GM21737 (cell line): ENCODE measurements around the gene ZFP36L2.

Experiments used
- ATAC-seq: cut with Tn5 transposase; IDR thresholded peaks from one replicate; pipeline ENCODE4 v1.9.1; 2021; ENCODE audit warnings: mild to moderate bottlenecking, moderate library complexity; ENCODE audit not compliant: unreplicated experiment

The ZFP36L2 gene

DNA sequence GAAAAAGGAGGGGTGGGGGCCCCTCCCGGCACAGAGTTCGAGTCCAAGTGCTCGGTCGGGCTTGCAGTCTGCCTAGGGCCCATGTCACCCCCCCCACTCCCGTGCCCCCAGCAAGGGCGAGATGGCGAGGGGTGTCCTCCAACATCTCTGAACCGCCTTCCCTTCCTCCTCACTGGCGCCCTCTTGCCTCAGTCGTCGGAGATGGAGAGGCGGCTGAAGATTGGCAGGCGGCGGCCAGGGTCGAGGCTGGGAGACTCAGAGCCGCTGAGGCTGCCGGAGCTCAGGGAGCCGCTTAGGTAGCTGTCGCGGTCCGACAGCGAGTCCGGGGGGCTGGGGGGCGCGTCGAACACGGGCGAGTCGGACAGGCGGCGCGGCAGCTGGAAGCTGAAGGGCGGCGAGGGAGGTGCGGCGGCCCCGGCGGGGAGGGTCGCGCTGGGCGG is 2.3 kb downstream of the ZFP36L2 start:
- ATAC-seq, result no peak

DNA sequence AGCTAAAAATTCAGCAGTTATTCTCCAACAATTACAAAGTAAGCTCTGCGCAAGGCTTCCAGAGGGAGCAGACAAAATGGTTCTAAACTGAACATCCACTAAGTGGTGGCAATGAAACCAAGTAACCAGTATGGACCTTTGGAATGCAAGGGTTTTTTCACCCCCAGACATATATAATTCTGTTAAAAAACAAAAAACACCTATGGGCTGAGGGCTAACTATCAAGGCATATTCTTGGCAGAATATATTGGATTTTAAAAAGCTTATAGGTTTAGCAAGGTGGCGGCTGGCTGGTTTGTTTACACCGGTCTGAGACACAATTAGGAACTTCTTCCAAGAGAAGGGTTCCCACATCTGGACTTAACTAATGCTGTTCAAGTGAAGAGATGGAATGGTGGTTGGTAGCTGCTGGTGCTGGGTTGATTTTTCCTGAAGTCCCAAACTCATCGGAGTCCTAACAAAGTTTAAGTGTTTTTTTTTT is 2.8 kb downstream of the ZFP36L2 start:
- ATAC-seq, result no peak

DNA sequence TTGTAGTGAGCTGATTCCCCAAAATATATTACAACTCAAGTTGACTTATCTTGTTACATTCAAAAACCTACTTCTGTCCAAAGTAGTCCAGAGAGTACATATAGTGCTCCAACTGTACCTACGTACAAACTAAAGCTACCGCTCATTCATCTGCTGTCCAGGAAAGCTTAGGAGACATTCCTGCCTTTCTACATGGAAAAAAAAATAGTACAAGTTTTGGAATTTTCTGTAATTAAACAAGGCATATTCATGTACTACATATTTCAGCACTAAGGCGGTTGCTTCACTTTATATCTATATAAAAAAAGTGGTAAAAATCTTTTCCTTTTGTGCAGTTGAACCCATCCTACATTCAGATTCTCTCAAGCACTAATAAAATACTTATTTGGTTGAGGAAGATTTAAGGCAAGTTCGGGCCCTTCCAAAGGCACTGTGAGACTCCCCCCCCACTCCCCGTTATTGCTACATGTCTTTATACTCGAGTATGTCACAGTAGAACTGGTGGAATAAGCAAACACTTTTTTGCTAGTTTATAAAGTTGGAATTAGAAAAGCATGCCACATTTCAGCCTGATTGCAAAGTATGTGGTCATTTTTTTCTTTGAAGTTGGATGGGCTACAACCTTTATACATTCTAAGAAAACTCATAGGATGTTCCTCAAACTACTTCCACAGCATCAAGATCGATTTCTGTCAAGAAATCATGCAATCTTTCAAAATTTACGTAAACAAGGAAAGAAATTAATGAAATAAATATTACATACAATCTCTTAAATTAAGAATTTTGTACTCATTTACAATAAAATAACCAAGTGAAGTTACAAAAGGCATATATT is 3.7 kb downstream of the ZFP36L2 start:
- no peak for ATAC-seq

DNA sequence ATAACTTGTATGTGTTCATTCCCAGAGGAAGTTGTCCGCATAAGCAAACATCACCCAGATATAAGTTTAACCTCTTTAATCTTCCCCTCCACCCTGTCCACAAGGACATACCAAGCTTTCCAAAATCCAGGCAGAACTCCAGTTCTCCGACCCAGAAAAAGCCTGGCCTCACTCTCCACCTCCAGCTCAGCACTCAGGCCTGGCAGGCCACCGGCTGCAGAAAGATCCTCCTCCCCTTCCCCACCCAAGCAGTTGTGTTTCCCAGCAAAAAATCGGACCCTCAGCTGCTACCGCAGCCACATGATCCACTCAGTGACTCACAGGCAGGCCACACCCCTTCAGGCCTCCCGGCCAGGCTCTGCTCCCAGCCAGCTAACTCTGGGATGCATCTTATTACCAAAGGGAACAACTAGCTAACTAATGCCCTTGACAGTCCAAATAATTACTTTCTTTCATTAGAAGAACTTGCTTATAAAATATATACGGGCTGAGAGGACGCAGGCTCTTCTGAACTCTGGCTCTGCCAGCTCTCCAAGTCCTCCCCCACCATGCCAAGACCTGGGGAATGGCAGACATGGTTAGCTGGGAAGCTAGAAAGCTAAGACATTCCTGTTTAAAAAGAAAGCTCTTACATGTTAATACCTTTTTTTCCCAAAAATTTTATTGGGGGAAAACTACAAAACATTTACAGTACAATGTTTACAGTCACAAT is 4.5 kb downstream of the ZFP36L2 start:
- no peak for ATAC-seq

DNA sequence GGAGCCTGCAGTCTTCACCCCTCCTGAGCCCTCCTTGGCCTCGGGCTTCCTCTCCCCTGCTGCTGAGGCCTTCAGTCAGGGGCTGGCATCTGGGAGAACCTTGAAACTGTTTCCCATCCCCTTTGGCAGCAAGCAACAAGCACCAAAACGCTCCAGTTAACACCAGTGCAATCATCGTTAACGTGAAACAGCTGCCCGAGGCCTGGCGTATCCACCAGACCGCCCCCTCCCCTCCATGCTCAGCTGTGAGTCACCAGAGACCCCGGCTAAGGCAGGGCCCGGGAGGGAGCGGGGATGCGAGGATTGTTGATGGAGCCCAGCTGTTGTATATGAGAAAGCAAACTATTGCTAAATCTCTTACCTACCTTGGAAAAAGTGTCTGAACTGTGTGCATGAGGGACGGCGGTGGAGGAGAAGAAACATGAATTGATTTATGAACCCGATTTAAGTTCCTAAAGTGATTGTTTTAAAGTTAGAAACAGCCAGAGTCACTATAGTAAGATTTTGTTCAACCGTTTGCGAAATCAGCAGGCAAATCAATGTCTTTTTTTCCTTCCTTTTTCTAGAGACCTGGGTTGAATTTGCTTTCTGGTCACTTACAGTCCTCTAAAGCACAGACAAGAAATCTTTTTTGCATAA is 5.2 kb downstream of the ZFP36L2 start:
- ATAC-seq, result no peak

DNA sequence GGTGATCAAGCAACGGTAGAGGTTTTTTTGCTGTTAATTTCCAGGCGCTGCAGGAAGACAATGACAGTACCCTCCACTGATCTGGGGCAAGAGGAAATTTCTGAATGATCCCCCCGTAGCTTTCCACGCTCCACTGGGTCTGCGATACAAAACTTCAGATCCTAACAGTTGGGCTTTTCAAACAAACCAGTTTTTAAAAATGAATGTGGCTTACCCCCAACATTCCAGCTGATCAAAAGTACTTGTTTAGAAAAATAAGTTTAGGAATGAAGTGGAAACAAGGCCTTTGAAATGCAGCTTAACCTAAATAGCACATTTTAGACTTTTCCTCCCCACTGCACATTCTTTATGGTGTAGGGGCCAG is 5.7 kb downstream of the ZFP36L2 start:
- no peak for ATAC-seq

DNA sequence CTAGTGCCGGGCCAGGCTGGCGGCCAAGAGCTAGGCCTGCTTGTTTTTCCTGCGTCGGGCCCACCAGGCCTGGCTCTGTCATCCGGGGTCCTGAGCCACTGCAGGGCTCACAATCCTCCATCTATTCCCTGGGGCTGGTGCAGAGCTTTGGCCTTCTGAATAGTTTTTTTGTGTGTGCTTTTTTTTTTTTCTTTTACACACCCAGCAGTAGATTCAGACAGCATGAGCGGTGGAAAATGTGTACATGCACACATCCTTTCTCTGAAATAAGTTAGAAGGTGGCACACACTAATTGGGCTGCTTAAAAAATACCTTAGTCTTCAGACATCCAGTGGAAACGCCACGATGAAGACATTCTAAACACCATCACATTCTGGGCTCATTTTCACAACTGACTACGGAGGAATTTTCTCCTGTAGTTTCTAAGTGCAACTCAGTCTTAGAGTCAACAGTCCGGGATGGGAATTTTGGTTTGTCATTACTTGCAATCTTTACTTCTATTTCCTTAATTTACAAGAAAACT is 6.1 kb downstream of the ZFP36L2 start:
- ATAC-seq, result no peak

DNA sequence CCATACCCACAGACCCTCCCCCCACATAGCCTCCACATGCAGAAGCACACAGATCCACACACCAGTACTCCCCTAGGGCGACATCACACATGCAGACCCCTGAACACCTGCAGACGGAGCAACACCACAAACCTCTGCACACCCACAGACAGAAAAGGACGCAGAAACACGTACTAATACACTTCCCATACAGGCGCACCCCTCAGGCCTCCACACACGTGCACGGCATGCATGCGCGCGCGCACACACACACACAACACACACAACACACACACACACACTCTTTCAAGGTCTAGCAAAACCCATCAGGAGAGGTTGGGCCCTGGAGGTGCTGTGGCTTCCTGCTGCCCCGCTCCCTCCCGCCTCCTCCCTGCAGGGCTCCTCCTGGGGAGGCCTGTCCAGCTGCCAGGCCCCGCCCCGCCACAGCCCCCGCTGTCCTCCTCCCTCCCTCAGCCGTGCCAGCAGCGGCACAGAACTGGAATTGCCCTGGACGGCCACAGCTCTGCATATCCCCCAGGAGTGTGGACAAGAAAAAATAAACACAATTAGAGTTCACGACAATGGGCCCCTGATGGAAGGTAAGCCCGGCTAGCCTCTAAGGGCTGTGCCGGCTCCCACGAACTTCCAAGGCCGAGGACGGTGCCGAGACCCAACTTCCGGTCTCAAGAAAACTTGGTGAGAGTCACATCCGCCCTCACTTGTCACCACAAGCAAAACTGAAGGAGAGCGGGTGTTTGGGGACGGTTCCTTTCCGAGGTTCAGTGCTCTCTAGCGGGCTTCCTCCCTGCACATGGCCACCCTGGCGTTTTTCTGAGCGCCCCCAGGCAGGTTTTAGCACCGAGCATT is 6.8 kb downstream of the ZFP36L2 start:
- peak; percentile 48 for ATAC-seq

DNA sequence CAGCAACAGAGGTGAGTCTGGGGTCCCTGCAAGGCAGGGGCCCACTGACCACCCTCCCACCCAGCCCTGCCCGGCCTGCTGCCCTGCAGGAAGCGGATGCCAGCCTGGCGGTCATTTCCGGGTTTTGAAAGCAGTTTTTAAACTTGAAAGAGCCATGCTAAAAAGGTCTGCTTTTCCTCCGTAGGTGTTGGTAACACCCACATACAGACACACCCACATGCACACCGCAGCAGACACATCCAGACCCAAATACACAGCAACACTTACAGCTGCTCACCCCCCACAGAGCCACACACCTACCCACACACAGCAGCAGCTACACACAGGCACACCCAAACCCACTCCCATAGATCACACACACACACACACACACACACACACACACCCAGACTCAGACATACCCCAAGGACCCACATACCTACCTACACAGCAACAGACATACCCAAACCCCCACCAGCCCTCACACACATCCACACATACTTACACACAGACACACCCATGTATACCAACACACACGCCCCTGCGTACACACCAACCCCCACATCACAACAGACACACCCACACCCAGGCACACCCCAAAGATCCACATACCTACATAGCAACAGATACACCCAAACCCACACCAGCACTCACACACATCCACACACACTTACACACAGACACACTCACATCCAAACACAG is 7.6 kb downstream of the ZFP36L2 start:
- ATAC-seq, result peak; percentile 21

DNA sequence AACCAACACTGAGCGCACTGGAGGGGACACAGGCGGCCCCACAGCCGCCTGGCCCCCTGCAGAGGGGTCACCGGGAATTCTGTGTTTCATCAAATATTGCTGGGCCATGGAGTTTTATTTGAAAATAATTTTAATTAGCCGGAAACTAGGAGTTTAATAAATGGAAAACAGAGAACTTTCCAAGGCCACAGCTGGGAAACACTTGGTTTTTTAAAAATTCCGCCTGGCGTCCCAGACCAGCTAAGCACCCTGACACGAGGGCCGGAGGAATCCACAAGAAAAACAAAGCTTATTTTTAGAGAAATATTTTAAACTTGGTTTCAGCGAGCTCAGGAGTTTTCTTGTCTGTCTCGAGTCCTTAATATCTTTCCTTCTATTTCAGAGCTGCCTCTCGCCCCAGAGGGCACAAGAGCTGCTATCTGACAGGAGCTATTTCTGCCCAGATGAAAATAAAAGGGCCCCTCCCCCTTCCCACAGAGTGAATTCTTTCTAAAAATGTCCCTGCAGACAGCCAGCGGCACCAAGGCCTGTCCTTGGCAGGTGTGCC is 8.2 kb downstream of the ZFP36L2 start:
- ATAC-seq, result peak; percentile 1

DNA sequence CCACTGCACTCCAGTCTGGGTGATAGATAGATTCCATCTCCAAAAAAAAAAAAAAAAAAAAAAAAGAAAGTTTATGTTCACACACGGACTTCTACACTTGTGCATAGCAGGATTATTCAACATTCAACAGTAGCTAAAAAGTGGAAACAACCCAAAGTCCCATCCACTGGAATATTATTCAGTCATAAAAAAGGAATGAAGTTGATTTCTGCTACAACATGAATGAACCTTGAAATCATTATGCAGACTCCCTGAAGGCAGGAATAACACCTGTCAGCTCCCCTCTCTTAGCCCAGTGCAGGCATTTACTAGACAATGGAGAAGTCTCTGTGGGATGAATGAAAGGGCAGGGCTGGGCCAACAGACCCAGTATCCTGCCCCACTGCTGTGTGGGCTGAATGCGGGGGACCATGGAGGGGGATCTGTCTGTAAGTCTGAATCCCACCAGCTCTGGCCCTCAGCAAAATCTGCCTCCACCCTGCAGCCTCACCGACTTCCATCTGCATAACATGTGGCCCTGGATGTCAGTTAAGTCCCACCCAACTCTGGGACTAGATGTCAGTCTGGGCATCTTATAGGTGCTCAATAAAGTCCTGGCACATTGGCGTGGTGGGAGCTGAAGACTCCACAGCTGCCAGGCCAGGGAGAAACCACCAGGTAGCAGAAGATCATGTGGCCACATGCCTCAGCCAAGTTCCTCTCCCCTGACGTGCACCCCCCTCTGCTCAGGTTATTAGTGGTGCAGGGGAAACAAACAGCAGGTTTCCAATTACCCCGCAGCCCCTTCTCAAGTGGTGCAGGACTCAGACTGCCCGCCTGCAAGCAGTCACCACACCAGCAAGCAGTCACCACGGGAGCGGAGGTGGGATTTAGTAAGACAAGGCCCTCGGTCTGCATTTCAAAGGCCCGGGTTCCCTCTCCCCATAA is 8.9 kb downstream of the ZFP36L2 start:
- ATAC-seq, result no peak

DNA sequence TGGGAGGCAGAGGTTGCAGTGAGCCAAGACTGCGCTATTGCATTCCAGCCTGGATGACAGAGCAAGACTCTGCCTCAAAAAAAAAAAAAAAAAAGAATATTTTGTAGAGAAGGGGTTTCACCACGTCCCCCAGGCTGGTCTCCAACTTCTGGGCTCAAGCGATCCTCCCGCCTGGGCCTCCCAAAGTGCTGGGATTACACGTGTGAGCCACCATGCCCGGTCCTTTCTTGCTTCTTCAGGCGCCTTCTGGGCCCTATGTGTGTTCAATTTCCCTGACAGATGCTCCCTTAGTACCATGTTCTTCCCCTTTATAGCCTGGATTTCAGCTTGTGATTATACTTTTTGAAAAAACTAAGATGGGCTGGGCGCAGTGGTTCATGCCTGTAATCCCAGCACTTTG is 9.8 kb downstream of the ZFP36L2 start:
- ATAC-seq, result no peak

DNA sequence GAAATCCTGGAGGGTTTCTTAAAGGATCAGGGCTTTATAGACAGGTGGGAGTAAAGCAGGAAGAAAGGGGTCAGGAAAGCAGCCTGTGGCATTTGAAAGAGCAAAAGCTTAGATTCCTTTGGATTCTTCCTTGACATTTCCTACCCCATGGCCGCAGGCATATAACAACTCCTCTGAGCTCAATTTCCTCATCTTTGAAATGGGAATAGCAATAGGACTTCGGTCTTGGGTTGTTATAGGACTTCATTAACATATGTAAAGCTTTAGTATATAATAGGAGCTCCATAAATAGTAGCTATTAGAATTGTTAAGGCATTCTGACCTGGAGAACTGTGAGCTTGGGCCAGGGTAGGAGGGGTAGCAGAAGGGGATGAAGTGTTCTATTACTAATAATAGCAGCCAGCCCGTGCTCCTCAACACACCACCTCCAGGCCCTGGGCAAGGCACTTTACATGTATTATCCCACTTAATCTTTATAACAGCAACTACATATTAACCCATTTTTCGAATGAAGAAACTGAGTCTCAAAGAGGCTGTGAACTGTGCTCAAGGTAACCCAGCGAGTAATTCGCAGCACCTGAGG is 10.6 kb downstream of the ZFP36L2 start:
- no peak for ATAC-seq

DNA sequence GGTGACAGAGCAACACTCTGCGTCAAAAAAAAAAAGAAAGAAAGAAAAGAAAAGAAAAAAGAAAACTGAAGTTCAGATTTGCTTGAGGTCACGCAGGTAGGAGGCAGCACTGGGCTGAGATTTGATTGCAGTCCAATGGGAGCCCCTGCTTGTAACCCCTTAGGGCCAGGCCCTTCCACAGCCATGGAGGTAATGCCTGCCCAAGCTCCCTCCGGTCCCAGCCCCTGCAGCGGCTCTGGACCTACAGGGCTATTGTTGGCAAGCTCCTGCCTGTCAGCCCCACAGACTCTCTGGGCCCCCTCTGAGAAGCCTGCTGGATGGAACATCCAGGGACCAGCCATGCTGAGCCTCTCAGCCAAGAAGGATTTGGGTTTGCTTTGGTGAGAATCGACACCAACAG is 12.2 kb downstream of the ZFP36L2 start:
- no peak for ATAC-seq

DNA sequence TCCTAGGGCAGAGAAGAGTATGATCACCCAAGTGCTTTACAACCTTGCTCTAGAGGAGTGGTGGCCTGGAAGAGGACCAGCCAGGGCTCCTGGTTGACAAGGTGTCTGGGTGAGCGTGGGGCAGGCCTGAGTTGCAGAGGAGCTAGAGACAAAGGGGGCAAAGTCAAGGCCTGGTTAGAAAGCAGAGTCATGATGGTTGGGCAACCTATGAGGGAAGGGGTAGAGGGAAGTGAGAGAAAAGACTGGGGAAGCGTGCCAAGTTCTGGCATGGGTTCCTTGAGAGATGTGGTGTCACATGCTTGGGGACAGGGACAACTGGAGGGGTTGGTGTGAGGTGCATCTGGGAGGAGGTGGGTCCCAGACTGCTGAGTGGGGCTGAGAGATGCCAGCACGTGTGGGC is 13.5 kb downstream of the ZFP36L2 start:
- no peak for ATAC-seq

DNA sequence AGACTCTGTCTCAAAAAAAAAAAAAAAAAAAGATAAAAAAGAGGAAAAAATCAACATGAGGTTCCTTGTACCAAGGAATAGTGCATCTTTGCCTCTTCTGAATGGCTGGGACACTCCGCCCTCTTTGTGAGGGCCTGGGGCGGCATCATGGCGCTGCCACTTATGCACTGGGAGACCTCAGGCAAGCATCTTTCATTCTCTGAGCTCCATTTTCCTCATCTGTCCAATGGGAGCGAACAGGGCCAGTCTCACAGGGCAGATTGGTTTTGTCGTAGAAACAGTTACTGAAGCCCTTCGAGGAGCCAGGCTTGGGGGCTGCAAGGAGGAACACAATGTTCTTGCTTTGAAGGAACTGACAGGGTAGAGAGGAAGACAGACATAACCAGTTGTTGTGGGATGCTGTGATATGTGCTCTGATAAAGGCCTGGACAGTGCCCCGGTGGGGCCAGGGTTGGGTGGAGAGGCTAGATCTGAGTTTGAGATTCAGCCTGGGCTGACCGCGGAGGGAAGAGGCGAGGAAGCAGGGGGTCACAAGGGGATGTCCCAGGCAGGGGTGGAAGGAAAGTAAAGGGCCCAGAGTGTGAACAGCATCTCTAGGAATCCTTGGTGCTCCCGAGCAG is 14.1 kb downstream of the ZFP36L2 start:
- ATAC-seq, result no peak

DNA sequence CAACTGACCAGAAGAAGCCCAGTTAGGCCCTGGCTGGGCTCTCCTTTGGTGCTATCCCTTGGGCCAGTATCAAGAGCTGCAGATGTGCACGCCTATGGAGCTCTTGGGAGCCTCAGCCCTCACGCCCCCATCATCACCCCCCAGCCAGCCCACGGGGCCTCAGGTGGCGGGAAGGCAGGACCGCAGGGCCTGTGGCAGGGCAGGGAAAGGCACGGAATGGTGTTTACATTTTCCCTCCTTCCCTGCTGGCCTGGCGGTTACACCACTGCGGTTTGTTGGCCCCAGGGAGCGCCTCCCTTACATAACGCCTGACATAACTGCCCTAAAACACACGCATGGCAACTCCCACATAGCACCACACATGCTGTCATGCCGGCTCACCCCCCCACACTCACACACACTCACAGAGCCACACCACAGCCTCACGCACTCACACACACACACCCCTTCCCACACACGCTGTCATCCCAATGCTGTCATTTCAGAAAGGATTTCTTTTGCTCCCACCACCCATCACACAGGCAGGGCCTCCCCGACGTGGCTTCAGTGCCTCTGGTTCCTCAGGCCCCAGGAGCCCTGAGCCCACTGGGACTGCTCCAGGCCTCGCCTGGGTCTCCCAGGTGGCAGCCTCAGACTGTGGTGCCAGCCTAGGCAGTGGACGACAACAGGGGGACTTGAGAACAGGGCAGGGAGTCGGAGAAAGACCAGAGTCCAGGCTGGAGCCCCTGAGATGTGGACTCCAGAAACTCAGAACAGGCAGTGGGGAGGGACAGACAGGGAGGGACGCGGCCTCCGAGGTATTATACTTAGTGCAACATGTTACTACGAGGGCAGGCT is 15.7 kb downstream of the ZFP36L2 start:
- no peak for ATAC-seq
